Large intestine (tissue), 3 donors: ENCODE results near the gene SPIB. TPM values are rescaled to one million over a fixed set of nuclear protein-coding genes. Genes with fewer than 3 reads are reported as not detected.

Source experiments
- DNase-seq, 2 donors: peaks; one replicate each; pipeline versions ENCODE4 v3.0.0 to v3.0.0-alpha.2; 2013
- H3K27ac ChIP-seq: one replicate; pipeline ENCODE4 v1.5.1; 2013; ENCODE audit warnings: low read length
- H3K27me3 ChIP-seq: 2 replicates; pipeline ENCODE4 v1.6.1; 2013; ENCODE audit warnings: low read length; ENCODE audit not compliant: control insufficient read depth, insufficient read depth
- H3K36me3 ChIP-seq: 2 replicates; pipeline ENCODE4 v1.6.1; 2013; ENCODE audit warnings: low read length; ENCODE audit not compliant: control insufficient read depth, insufficient read depth
- H3K4me1 ChIP-seq: one replicate; pipeline ENCODE4 v1.6.1; 2013; ENCODE audit warnings: low read length; ENCODE audit not compliant: control insufficient read depth, insufficient read depth
- H3K4me3 ChIP-seq: one replicate; pipeline ENCODE4 v1.5.1; 2013; ENCODE audit warnings: low read length
- H3K9me3 ChIP-seq: one replicate; pipeline ENCODE4 v1.6.1; 2013; ENCODE audit warnings: mild to moderate bottlenecking, low read depth, low read length, moderate library complexity; ENCODE audit not compliant: control insufficient read depth
- WGBS: methylation state at CpG from one replicate; pipeline ENCODE4 v1.1.5; 2013; ENCODE audit warnings: low lambda C conversion rate; ENCODE audit not compliant: insufficient coverage; 5-methylcytosine and 5-hydroxymethylcytosine counted together
- polyA plus RNA-seq: library from polyadenylated mRNA; unstranded; fragments of 120-200 nt; gene quantifications from one replicate; pipeline ENCODE4 v1.2.1, GENCODE V29; 2013

Gene SPIB
- polyA plus RNA-seq, 1 donor: 13.5 TPM

DNA sequence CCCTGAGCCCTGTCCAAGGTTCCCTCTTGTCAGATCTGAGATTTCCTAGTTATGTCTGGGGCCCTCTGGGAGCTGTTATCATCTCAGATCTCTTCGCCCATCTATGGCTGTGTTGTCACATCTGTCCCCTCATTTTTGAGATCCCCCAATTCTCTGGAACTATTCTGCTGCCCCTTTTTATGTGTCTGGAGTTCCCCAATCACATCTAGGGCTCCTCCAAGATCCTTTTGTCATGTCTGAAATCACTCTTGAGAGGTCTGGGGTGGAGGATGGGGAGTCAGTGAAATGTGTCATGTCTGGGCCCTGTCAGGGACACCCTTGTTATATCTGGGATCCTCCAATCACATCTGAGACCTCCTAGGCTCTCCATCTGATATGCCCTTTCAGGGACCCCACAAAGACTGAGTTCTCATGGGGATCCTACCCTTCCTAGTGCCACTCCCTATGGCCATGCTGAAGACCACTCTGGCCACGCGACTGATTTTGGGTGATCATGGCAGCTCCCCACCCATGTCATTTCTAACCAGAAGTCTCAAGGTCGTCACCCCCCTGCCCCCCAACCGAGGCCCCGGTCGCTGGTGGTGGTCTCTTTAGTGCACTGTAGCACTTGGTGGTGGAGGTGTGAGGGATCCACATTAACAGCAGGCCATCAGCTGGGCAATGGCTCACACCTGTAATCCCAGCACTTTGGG is 10.2 kb downstream of the SPIB start:
- H3K27me3 ChIP-seq: peaks cover 49% of the 10 kb centered on the region

DNA sequence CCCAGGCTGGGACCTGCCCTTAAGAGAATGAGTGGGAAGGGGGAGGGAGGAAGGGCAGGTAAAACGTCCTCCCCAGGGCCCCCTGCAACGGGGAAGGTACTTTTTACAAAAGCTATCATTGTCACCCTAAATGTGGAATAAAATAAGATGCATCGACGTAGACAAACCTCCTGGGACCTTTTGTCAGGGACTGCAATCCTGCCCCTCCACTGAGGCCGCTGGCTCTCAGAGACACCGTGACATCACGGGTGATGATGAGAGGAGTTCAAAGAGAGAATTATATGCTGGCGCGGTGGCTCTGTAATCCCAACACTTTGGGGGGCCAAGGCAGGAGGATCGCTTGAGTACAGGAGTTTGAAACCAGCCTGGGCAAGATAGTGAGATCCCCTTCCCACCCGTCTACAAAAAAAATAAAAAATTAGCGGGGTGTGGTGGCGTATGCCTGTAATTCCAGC is 12.2 kb downstream of the SPIB start:
- Histone ChIP-seq H3K27ac (no peak overlapping the region), H3K4me3 (peak overlapping the region; percentile 57), H3K9me3 (no peaks in the 10 kb centered on the region), H3K27me3 (peaks cover 56% of the 10 kb centered on the region), H3K36me3 (no peaks in the 10 kb centered on the region), H3K4me1 (peaks cover 14% of the 10 kb centered on the region)
- no CpG with 5 or more reads among the region's 13 CpGs for WGBS
- no peak for DNase-seq

More for the DNA sequence above, 10.2 kb downstream of the SPIB start:
- no peak overlapping the region for H3K4me3 ChIP-seq
- 80% methylated on average over 1 of the region's 7 CpGs for WGBS
- H3K27ac ChIP-seq: no peak overlapping the region
- no peaks in the 10 kb centered on the region for H3K9me3 ChIP-seq
- no peaks in the 10 kb centered on the region for H3K36me3 ChIP-seq
- DNase-seq: no peak
- H3K4me1 ChIP-seq: peaks cover 14% of the 10 kb centered on the region

DNA sequence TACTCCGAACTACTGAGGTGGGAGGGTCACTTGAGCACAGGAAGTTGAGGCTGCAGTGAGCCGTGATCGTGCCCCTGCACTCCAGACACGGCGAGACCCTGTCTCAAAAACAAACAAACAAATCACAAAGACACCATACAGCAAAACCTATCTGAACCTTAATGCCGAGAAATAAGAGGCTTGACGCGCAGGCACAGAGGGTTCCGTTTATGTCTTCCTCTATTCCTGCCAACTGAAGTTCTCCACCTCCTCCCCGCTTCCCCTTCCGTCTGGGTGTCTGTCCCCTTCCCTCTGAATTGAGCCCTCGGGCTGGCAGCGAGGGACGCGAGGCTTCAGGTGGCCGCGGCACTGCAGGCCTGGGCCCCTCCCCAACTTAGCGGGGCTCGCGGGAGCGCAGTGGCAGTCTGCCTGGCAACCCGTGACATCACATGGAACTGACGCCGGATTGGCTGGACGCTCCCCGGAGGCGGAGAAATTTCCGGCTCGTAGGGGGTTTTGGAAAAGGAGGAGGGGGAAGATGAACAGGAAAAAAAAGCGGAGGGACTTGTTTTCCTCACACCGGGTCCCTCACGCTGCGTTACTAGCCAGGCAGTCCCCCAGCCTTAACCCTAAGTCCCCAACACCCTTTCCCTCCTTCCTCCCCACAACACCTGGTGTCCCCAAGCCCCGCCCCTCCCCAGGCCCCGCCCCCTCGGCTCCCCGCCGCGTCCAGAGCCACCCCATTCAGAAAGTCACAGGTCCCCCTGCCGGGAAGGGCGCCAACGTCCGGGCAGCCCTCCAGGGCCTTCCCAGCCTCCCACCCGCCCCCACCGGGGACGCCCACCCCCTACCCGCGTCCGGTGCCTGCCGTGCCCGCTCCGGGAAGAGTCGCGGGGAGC is 12.8 kb downstream of the SPIB start:
- Histone ChIP-seq H3K27me3 (peaks cover 56% of the 10 kb centered on the region), H3K4me3 (peak overlapping the region; percentile 57), H3K36me3 (no peaks in the 10 kb centered on the region), H3K9me3 (no peaks in the 10 kb centered on the region), H3K4me1 (peaks cover 14% of the 10 kb centered on the region), H3K27ac (no peak overlapping the region)
- peak; percentile 83 to 86 for DNase-seq
- WGBS: 0% methylated on average over 1 of the region's 54 CpGs

- H3K27ac ChIP-seq: no peak within 1 kb of the TSS
- H3K9me3 ChIP-seq: no peaks in the 10 kb centered on the region
- DNase-seq: peak; percentile 45 to 47
- H3K4me1 ChIP-seq: peaks cover 14% of the 10 kb centered on the region
- H3K27me3 ChIP-seq: peaks cover 56% of the 10 kb centered on the region
- H3K36me3 ChIP-seq: no peaks in the 10 kb centered on the region
- WGBS: no CpG with 5 or more reads among the region's 40 CpGs
- peak within 1 kb of the TSS; percentile 57 for H3K4me3 ChIP-seq
Measured at GRCh38 chr19:50432221-50433028, 13.7 kb downstream of the SPIB start, which contains the start of gene MYBPC2. TSS of gene MYBPC2 (plus strand) at chr19:50432892. CDS start at chr19:50432954, 62 bp downstream.

GRCh38 chr19:50433201-50434180 is 14.8 kb downstream of the SPIB start:
- H3K4me3 ChIP-seq: no peak overlapping the region
- DNase-seq: no peak
- H3K4me1 ChIP-seq: peaks cover 10% of the 10 kb centered on the region
- H3K9me3 ChIP-seq: no peaks in the 10 kb centered on the region
- no peaks in the 10 kb centered on the region for H3K36me3 ChIP-seq
- WGBS: no CpG with 5 or more reads among the region's 19 CpGs
- peaks cover 51% of the 10 kb centered on the region for H3K27me3 ChIP-seq
- no peak overlapping the region for H3K27ac ChIP-seq

DNA sequence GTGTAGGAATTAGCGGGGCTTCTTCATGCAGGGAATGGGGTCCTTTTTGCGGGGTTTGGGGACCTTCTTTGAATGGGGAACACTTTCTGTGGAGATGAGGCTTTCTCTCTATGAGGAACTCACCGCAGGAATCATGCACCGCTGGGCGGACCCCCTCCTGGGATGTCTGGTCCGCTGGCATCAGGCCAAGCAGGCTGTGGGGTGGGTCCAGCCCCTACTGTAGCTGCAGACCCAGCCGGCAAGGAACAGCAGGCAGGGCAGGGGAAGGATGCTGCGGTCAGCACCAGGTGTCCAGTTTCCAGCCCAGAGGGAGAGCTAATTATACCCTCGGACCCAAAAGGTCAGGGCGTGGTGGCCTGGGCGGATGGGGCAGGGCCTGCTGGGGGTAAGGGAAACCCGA is 15.8 kb downstream of the SPIB start:
- peaks cover 10% of the 10 kb centered on the region for H3K4me1 ChIP-seq
- no peak overlapping the region for H3K4me3 ChIP-seq
- no peaks in the 10 kb centered on the region for H3K9me3 ChIP-seq
- H3K36me3 ChIP-seq: no peaks in the 10 kb centered on the region
- DNase-seq: no peak
- H3K27ac ChIP-seq: no peak overlapping the region
- WGBS: no CpG with 5 or more reads among the region's 12 CpGs
- peaks cover 42% of the 10 kb centered on the region for H3K27me3 ChIP-seq

DNA sequence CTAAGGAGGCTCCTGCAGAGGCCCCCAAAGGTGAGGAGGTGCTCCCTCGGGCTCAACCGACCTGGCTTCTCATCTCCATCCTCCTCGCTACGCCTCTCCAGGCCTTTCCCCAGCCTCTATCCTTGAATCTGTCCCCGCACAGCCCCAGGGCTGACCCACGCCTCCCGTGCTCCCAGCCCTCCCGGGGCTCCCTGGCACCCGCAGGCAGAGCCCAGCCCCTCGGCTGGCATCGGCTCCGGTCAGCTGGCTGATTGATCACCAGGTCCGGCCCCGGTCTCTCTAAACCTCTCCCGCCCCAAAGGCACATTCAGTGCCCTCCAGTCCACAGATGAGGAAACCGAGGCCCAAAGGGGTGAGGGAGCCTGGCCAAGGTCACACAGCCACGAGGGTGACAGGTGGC is 16.5 kb downstream of the SPIB start:
- Histone ChIP-seq H3K9me3 (no peaks in the 10 kb centered on the region), H3K36me3 (no peaks in the 10 kb centered on the region), H3K27me3 (peaks cover 37% of the 10 kb centered on the region), H3K4me3 (no peak overlapping the region), H3K27ac (no peak overlapping the region), H3K4me1 (peaks cover 10% of the 10 kb centered on the region)
- no peak for DNase-seq
- WGBS: no CpG with 5 or more reads among the region's 17 CpGs

- H3K27ac ChIP-seq: no peak overlapping the region
- H3K4me1 ChIP-seq: peaks cover 10% of the 10 kb centered on the region
- H3K9me3 ChIP-seq: no peaks in the 10 kb centered on the region
- no peaks in the 10 kb centered on the region for H3K36me3 ChIP-seq
- no CpG with 5 or more reads among the region's 12 CpGs for WGBS
- H3K4me3 ChIP-seq: no peak overlapping the region
- no peak for DNase-seq
- peaks cover 34% of the 10 kb centered on the region for H3K27me3 ChIP-seq
Measured at GRCh38 chr19:50435627-50436026, 16.9 kb downstream of the SPIB start.

DNA sequence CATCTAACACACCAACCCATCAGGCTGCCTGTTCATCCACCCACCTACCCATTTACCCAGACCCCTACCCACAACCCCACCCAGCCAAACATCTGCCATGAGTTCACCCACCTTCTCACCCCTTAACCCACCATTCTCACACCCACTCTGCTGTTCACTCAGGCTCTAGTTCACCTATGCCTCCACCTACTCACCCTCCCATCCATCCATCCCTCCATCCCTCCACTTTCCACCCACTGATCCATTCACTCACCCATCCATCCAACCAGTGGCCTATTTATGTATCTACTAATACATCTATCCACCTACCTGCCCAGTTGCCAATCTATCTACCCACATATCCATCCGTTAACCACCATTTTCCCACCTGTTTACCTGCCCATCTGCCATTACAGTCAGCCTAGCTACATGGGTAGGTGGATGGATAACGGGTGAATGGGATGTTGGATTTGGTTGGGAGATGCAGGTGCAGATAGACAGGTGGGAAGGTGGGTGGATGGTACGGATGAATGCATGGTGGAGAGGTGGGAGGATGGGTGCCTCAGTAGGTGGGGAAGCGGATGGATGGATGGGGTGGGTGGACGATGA is 19.2 kb downstream of the SPIB start:
- 100% methylated on average over 1 of the region's 5 CpGs for WGBS
- H3K27me3 ChIP-seq: peaks cover 16% of the 10 kb centered on the region

More for the DNA sequence above, 19.2 kb downstream of the SPIB start:
- Histone ChIP-seq H3K4me3 (no peak overlapping the region), H3K36me3 (no peaks in the 10 kb centered on the region), H3K9me3 (no peaks in the 10 kb centered on the region), H3K27ac (no peak overlapping the region), H3K4me1 (no peaks in the 10 kb centered on the region)
- no peak for DNase-seq
